Hematopoietic multipotent progenitor cell treated with erythropoietin and hydrocortisone succinate and interleukin-3 and kit ligand, for 6 days (in vitro differentiated cells): ENCODE results near the gene CCDC148.
"Not testable (repeated sequence)": the region's sequence is repeated elsewhere in the genome, so short reads cannot be mapped to it uniquely, and the experiment has no call there.

Source experiments
- DNase-seq: peaks from one replicate; pipeline ENCODE4 v3.0.0-alpha.2; 2015

The CCDC148 gene

DNA sequence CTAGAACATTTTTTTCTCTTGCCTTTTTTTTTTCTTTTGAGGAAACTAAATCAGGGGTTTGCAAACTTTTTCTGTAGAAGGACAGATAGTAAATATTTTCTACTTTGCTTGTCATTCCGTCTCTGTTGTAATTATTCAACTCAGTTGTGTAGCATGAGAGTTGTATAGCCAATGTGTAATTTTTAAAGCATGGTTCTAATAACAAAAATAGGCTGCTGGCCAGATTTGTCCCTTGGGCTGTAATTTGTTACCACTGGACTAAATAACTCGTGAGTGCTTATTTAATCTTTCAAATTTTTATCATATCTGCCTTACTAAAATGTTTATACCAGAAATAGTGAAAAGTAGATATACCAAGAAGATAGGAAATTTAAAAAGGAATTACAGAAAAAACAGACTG is 43.0 kb downstream of the CCDC148 start:
- DNase-seq: no peak

DNA sequence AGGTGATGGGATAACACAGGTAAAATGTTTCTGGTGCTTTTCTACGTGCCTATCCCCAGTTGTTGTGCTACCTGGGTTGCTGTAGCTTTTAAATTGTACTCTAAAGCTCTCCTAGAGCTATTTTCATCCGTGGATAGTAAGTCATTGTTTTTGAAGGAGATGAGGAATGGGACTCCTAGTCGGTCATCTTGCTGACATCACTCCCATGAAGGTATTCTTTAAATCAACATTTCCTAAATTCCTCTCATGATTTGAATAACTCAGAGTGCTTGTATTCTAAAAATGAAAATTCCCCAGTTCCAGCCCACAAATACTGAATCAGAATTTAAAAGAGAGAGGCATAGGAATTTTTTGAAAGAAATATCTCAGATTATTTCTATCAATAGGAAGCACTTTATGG is 44.3 kb downstream of the CCDC148 start:
- DNase-seq: no peak

- no peak for DNase-seq
Measured at GRCh38 chr2:158411748-158412147, 44.8 kb downstream of the CCDC148 start.

DNA sequence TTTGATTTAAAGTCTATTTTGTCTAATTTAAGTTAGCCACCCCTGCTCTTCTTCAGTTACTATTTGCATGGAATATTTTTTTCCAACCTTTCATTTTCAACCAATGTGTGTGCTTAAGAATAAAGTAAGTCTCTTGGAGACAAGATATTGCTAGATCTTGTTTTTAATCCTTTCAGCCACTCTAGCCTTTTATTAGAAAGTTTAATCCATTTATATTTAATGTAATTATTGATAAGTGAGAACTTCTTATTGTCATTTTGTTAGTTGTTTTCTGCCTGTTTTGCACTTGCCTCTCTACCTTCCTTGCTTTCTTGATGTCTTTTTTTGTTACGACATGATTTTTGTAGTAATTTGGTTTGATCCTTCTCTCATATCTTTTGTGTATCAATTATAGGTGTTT is 46.4 kb downstream of the CCDC148 start:
- DNase-seq: no peak

DNA sequence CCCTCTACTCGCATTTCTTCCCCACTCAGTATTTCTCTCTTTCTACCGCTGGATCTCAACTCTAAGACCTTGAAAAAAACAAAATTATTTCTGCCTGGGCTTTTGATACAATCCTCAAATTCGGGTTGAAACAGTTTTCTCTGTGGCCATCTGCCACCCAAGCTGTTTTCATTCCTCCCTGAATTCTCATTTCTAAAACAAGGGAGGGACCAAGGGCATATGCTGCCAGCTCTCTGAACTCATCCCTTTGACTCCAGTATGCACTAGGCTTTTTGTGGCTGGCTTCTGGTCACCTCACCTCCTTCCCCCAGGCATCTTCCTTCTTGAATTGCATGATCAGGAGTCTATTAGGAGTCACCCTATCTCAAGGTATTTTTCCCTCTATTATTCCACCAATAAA is 49.5 kb downstream of the CCDC148 start:
- DNase-seq: no peak

- DNase-seq: no peak
Measured at GRCh38 chr2:158405341-158405740, 51.2 kb downstream of the CCDC148 start.

DNA sequence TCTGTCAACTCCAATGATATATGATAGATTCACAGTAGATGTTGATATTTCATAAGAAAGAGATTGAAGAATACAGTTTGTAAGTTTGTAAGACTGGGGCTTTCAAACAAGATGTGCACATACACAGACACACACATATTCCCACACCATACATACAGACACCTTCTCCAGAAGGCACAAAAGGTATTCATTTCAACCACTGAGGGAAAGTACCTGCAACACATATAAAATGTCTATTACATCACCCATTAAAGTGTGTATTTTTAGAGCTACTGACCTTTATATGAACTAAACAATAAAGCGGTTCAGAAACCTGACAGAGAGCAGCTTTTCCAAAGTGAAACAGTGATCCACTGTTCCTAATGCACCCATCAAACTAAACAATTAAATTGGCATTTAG is 53.3 kb downstream of the CCDC148 start:
- DNase-seq: no peak

DNA sequence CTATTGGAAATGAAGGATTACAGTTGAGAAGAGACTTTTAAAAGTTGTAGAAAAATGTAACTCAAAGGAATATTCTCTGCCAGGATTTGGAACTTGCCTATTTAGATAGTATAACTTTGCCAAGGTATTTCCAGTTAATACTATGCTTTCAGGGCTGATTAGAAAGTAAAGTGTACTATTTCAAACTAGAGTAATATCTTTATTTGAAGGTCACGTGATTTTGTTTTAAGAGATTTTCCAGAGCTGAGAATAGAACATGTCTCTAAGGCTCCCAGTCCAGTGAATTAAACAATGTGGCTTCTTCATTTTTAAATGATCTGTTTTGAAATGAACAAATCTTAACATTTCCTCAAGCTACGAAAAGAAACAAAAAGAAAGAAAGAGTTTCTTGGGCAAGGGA is 53.9 kb downstream of the CCDC148 start:
- no peak for DNase-seq

GRCh38 chr2:158395166-158395565 is 61.4 kb downstream of the CCDC148 start:
- DNase-seq: no peak

DNA sequence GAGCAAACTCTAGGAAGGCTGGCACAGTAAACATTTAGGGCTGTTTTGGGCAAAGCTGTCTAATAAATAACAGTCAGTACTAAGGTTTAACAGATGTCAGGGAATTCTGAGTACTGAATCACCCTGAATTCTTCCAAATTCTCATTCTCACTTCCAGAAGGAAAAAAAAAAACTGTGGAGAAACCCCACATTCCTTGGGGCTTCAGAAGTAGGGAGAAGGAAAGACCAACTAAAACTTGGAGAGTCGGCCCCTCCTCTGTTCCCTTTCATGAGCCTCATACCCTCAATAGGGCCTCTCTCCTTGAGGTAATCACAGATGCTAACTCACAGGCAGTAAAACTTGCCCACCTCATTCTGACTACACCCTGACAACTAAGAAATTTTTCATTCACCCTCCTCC is 62.1 kb downstream of the CCDC148 start:
- DNase-seq: no peak

DNA sequence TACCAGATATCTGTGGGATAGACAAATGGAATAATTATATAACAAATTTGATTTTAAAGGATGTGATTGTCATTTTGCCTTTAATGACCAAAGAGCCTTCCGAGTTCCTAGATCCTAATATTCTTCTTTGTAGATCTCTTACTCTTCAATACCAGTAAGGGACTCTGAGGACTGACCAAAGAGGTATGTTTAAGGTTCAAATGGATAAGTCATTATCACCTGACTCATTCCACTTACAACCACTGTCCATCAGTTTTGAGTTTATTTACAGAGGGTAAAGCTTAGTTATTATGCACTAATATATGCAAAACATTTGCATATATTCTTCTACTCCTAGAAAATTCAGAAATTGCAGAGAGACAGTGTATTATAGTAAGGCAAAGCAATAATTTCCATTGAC is 62.7 kb downstream of the CCDC148 start:
- no peak for DNase-seq

DNA sequence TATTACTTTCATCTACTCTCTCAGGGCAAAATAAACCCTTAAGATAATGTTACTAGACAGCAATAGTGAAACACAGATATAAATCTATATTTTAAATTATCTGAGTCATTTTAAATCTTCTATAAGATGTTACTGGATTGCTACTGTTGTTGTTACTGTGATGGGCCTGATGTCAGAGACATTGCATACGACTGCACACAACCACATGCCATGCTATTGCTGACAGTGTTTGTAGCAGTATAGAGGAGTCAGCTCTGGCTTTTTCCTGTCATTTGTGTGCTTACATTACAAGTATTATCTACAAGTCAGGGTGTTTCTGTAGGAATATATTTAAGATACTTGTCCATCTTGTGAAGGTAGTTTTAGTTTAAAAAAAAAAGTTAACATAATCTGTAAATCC is 63.9 kb downstream of the CCDC148 start:
- DNase-seq: no peak

DNA sequence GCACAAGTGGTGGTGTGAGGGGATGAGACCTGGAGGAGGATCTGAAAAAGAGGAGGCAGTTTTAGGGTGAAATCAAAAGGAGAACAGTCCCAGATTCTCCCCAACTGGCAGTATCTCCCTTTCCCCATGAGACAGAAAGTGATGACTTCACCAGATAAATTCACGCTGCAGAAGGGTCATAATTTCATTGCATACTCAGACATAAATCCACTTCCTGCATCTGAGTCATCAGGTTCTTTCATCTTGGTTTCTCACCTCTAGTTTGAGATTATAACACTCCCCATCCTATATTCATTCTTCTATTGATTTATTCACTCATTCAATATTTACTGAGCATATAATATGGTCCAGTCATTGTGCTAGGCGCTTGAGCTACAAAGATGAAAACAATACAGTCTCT is 64.7 kb downstream of the CCDC148 start:
- no peak for DNase-seq

GRCh38 chr2:158391361-158391760 is 65.2 kb downstream of the CCDC148 start:
- no peak for DNase-seq

DNA sequence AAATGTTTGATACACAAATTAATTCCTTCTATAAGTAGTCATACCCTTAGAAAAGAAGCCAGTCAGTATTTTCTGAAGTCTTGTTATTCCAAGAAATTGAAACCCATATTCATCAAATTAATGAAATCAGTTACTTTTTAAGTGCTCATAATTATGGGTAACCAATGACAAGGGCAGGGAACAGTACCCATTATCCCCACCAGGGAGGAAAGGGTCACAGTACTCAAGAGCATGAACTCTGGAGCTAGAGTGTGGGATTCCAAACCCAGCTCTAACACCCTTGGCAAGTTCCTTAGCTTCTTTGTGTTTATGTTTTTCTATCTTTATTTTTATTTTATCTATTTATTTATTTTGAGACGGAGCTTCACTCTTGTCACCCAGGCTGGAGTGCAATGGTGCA is 68.4 kb downstream of the CCDC148 start:
- DNase-seq: no peak

GRCh38 chr2:158385646-158386045 is 70.9 kb downstream of the CCDC148 start:
- no peak for DNase-seq

- no peak for DNase-seq
Measured at GRCh38 chr2:158381978-158382377, 74.6 kb downstream of the CCDC148 start.

DNA sequence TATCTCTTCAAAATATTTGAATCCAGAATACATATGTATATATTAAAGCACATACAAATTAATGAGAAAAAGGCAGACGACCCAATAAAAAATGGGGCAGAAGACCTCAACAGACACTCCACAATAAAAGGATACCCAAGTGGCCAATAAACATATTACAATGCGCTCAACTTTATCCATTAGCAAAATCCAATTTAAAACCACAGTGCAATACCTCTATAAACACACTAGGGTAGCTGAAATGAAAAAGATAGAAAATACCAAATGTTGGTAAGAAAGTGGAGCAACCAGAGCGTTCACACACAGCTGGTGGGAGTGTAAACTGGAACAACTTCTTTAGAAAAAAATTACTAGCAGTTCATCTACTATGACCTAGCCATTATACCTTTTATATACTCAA is 75.3 kb downstream of the CCDC148 start:
- no peak for DNase-seq

DNA sequence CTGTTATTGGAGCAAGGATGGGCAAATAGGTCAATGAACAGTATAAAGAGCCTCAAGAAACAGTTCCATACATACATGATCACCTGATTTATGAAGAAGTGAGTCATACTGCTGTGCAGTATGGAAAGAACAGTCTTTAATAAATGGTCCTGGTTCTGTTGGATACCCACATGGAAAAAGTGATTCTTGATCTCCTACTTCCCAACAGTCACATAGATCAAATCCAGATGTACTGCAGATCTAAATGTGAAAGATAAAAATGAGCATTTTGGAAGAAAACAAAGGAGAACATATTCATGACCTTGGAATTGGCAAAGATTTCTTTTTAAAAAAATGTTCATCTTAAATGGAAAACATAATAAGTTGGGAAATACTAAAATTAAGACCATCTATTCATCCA is 75.8 kb downstream of the CCDC148 start:
- DNase-seq: no peak

- DNase-seq: no peak
Measured at GRCh38 chr2:158378926-158379325, 77.6 kb downstream of the CCDC148 start.

GRCh38 chr2:158366342-158366741 is 90.2 kb downstream of the CCDC148 start:
- no peak for DNase-seq

DNA sequence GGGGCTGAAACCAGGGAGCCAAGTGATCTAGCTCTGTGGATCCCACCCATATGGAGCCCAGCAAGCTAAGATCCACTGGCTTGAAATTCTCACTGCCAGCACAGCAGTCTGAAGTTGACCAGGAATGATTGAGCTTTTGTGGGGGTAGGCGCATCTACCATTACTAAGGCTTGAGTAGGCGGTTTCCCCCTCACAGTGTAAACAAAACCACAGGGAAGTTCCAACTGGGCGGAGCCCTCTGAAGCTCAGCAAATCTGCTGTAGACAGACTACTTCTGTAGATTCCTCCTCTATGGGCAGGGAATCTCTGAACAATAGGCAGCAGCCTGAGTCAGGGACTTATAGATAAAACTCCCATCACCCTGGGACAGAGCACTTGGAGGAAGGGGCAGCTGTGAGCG is 96.7 kb downstream of the CCDC148 start:
- DNase-seq: no peak

DNA sequence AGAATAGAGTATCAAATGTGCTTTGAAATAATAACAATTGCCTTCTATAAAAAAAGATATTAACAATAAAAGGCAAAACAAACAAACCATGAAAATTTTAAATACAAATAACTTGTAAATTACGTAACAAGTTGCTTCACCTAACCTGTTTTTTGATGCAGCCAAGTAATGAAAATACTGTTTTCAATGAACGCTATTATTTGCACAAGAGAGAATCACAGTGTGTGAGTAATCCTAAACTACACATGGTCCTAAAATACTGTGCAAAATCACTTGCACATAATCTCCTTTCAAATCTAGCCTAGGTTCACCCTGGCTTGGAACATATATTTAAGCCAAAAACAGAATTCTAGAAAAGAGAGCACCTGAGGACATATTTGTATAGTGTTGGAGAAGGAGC is 98.9 kb downstream of the CCDC148 start:
- no peak for DNase-seq

GRCh38 chr2:158357122-158357521 is 99.4 kb downstream of the CCDC148 start:
- no peak for DNase-seq

DNA sequence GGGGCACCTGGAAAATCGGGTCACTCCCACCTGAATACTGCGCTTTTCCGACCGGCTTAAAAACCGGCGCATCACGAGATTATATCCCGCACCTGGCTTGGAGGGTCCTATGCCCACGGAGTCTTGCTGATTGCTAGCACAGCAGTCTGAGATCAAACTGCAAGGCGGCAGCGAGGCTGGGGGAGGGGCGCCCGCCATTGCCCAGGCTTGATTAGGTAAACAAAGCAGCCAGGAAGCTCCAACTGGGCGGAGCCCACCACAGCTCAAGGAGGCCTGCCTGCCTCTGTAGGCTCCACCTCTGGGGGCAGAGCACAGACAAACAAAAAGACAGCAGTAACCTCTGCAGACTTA is 105.1 kb downstream of the CCDC148 start:
- DNase-seq: not testable (repeated sequence)

DNA sequence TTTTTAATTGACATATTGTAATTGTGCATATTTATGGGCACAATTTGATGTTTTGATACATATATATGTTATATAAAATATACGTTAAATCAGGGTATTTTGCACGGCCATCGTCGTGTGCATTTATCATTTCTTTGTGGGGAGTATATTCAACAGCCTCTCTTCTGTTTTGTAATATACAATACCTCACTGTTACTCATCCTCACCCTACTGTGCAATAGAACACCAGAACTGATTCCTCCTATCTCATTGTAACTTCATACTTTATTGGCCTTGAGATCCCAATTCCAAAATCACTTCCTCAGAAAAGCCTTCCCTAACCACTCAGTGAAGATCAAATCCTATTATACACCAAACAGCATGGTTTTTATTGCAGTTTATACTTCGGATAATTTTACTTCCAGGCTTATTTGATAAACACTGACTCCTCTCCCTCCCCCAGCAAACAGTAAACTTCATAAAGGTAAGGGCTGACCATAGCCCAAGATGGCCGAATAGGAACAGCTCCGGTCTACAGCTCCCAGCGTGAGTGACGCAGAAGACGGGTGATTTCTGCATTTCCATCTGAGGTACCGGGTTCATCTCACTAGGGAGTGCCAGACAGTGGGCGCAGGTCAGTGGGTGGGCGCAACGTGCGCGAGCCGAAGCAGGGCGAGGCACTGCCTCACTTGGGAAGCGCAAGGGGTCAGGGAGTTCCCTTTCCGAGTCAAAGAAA is 105.6 kb downstream of the CCDC148 start:
- not testable (repeated sequence) for DNase-seq
